Subcutaneous adipose tissue (tissue), 4 donors: ENCODE data around the gene ONECUT3. TPM values are rescaled to one million over a fixed set of nuclear protein-coding genes. Genes with fewer than 3 reads are reported as not detected.

Experiments used
- CTCF ChIP-seq: fragments of 450-650 bp; IDR thresholded peaks from one replicate; pipeline ENCODE4 v1.5.1; 2016; ENCODE audit warnings: low read depth, mild to moderate bottlenecking, control low read depth, antibody characterized with exemption, moderate library complexity
- total RNA-seq, 4 donors: library from RNA; depleted of rRNA; stranded (reverse); fragments of >200 nt; gene quantifications; one replicate each; pipeline ENCODE4 v1.1.0, GENCODE V29; 2016

Gene ONECUT3
- total RNA-seq, 4 donors from 2014 or later: not detected

- no peak for TF ChIP-seq CTCF
Observed at GRCh38 chr19:1808395-1808731, 55.1 kb downstream of the ONECUT3 start.

GRCh38 chr19:1809678-1810077 lies 56.4 kb downstream of the ONECUT3 start:
- TF ChIP-seq CTCF: no peak

- no peak for TF ChIP-seq CTCF
Observed at GRCh38 chr19:1810439-1811160, 57.3 kb downstream of the ONECUT3 start.

GRCh38 chr19:1811472-1811894 lies 58.2 kb downstream of the ONECUT3 start:
- TF ChIP-seq CTCF: no peak

- TF ChIP-seq CTCF: no peak
Observed at GRCh38 chr19:1811942-1812425, 58.7 kb downstream of the ONECUT3 start, which contains the start of gene ATP8B3. Gene ATP8B3 (minus strand): TSS chr19:1812276. CDS start chr19:1811736, 540 bp downstream.

GRCh38 chr19:1812426-1813191 lies 59.3 kb downstream of the ONECUT3 start:
- TF ChIP-seq CTCF: no peak
